Endothelial cell of umbilical vein (primary cell): ENCODE measurements around the gene TFAP2A. TPM values are rescaled to one million over a fixed set of nuclear protein-coding genes. Genes with fewer than 3 reads are reported as not detected.

Source experiments
- BruUV-seq: library from RNA; stranded (reverse); fragments of 400-500 nt; replicated peaks from 2 replicates; lab custom pipeline; 2021; lab: Mats Ljungman, UMichigan
- CTCF ChIA-PET: fragments of 300-600, 350-600 bp; sonication (Branson Sonifier 250); formaldehyde crosslinking; loops from one replicate; lab custom pipeline; 2021; ENCODE audit warnings: antibody characterized with exemption, inconsistent platforms; lab: Charles Lee
- POLR2A ChIA-PET: fragments of 300-600, 350-600 bp; sonication (Branson Sonifier 250); formaldehyde crosslinking; loops from one replicate; lab custom pipeline; 2021; ENCODE audit warnings: antibody characterized with exemption, inconsistent platforms; lab: Charles Lee
- DNase-seq: peaks from one replicate; pipeline ENCODE4 v3.0.0-alpha.2; 2011; ENCODE audit warnings: low read depth, low spot score
- FAIRE-seq: peaks from 2 replicates; lab custom pipeline; 2011; peaks lifted over from hg19 to GRCh38; lab: Jason Lieb, UNC
- H2AFZ ChIP-seq: 2 replicates; pipeline ENCODE4 v1.6.0; 2012; ENCODE audit warnings: low read depth, low read length, control low read depth, inconsistent platforms
- H3K27ac ChIP-seq: 2 replicates; pipeline ENCODE4 v1.5.1; 2011; ENCODE audit warnings: low read depth, mild to moderate bottlenecking, control low read depth, low read length, moderate library complexity; ENCODE audit not compliant: insufficient read depth
- H3K27me3 ChIP-seq, 2 experiments: 2 replicates each; pipeline versions ENCODE4 v1.6.0 to v1.6.1; 2011; ENCODE audit warnings: low read length in 2 of 2, mixed read lengths in 1 of 2; ENCODE audit not compliant: control insufficient read depth in 2 of 2, insufficient read depth in 2 of 2
- H3K36me3 ChIP-seq, 2 experiments: 2 replicates in 1 of 2; 3 replicates in 1 of 2; pipeline ENCODE4 v1.5.1; 2011; ENCODE audit warnings: low read length in 2 of 2, mild to moderate bottlenecking in 1 of 2, moderate library complexity in 1 of 2; ENCODE audit not compliant: control insufficient read depth in 2 of 2, insufficient read depth in 2 of 2; ENCODE audit errors: extremely low read depth in 1 of 2
- H3K4me1 ChIP-seq: 3 replicates; pipeline ENCODE4 v1.5.1; 2011; ENCODE audit warnings: mild to moderate bottlenecking, low read length; ENCODE audit not compliant: control insufficient read depth, insufficient read depth; ENCODE audit errors: extremely low read depth
- H3K4me2 ChIP-seq: 2 replicates; pipeline ENCODE4 v1.6.1; 2011; ENCODE audit warnings: low read length, control low read depth, mixed read lengths; ENCODE audit not compliant: insufficient read depth
- H3K4me3 ChIP-seq, 3 experiments: fragments of 200-600 bp in 1 of 3; sonication (generic), shearing (Covaris generic) in 1 of 3; replicated peaks in 1 of 3; 2 replicates each; pipeline ENCODE4 v1.5.1; 2011 to 2016; ENCODE audit warnings: control low read depth in 3 of 3, low read length in 3 of 3, mild to moderate bottlenecking in 2 of 3, inconsistent platforms in 1 of 3, low read depth in 1 of 3, moderate library complexity in 1 of 3; ENCODE audit not compliant: insufficient read depth in 1 of 3
- H3K79me2 ChIP-seq: 2 replicates; pipeline ENCODE4 v1.6.0; 2012; ENCODE audit warnings: low read length, inconsistent platforms; ENCODE audit not compliant: control insufficient read depth, insufficient read depth
- H3K9ac ChIP-seq: replicated peaks from 2 replicates; pipeline ENCODE3; 2011; ENCODE audit warnings: low read length, control low read depth; ENCODE audit not compliant: insufficient read depth; ENCODE audit errors: extremely low read depth
- H3K9me1 ChIP-seq: replicated peaks from 3 replicates; pipeline ENCODE4 v1.6.0; 2011; ENCODE audit warnings: mild to moderate bottlenecking, low read length; ENCODE audit not compliant: control insufficient read depth, insufficient read depth; ENCODE audit errors: extremely low read depth
- H3K9me3 ChIP-seq: replicated peaks from 2 replicates; pipeline ENCODE4 v1.5.1; 2012; ENCODE audit warnings: low read length, inconsistent platforms; ENCODE audit not compliant: control insufficient read depth, insufficient read depth
- H4K20me1 ChIP-seq: replicated peaks from 2 replicates; pipeline ENCODE3; 2011; ENCODE audit warnings: mild to moderate bottlenecking, low read length; ENCODE audit not compliant: control insufficient read depth, insufficient read depth; ENCODE audit errors: extremely low read depth
- EZH2 ChIP-seq: IDR thresholded peaks from 2 replicates; pipeline ENCODE4 v1.6.1; 2012; ENCODE audit warnings: borderline replicate concordance, low read depth, mild to moderate bottlenecking, moderate library complexity, low read length, inconsistent platforms; ENCODE audit not compliant: severe bottlenecking
- FOS ChIP-seq: IDR thresholded peaks from 2 replicates; pipeline ENCODE4 v1.6.1; 2011; ENCODE audit warnings: mild to moderate bottlenecking, low read length, moderate library complexity, borderline replicate concordance; ENCODE audit not compliant: insufficient read depth
- GATA2 ChIP-seq: IDR thresholded peaks from 2 replicates; pipeline ENCODE4 v1.7.0; 2011; ENCODE audit warnings: low read depth, mild to moderate bottlenecking, moderate library complexity, mixed read lengths, low read length; ENCODE audit not compliant: insufficient read length, insufficient read depth
- JUN ChIP-seq: IDR thresholded peaks from 2 replicates; pipeline ENCODE4 v1.6.1; 2011; ENCODE audit warnings: borderline replicate concordance, low read depth; ENCODE audit not compliant: insufficient read length, insufficient read depth
- MYC ChIP-seq: IDR thresholded peaks from one replicate; pipeline ENCODE4 v1.6.1; 2011; ENCODE audit warnings: mild to moderate bottlenecking, low read depth, low read length
- POLR2A ChIP-seq: IDR thresholded peaks from 2 replicates; pipeline ENCODE4 v1.6.1; 2012; ENCODE audit warnings: low read depth, mild to moderate bottlenecking, control low read depth, low read length
- POLR2AphosphoS5 ChIP-seq: IDR thresholded peaks from 2 replicates; pipeline ENCODE4 v1.6.1; 2012; ENCODE audit warnings: low read depth, mild to moderate bottlenecking, control low read depth, low read length, moderate library complexity; ENCODE audit not compliant: insufficient read depth
- dilution Hi-C: fragments of 300-500 bp; cut with MboI; formaldehyde crosslinking; loops from one replicate; pipeline ENCODE4 v1.15.0; 2019; ENCODE audit warnings: low sequenced_read_pairs; ENCODE audit not compliant: extremely low pct_ligation_motif_present
- intact Hi-C: fragments of 100-400 bp; cut with micrococcal nuclease; formaldehyde crosslinking; loops from one replicate; pipeline ENCODE4 v1.10.0; 2022
- polyA plus RNA-seq, 4 experiments: library from polyadenylated mRNA; depleted of rRNA in 3 of 4; stranded (reverse) in 3 of 4; unstranded in 1 of 4; fragments of >200 nt; gene quantifications; 2 replicates each; pipeline versions ENCODE4 v1.2.1 to v1.2.3, GENCODE V29; 2011 to 2012; ENCODE audit warnings: missing spikeins in 1 of 4
- total RNA-seq: library from RNA; stranded (reverse); gene quantifications from 2 replicates; pipeline ENCODE4 v1.2.3, GENCODE V29; 2021
- TF ChIP-seq, protein P1 (sequence below): IDR thresholded peaks from 2 replicates; pipeline ENCODE4 v1.6.1; 2011; ENCODE audit not compliant: insufficient read depth, insufficient read length
- TF ChIP-seq, protein P2 (sequence below), 2 donors: IDR thresholded peaks; 1 replicate in 1 of 2; 2 replicates in 1 of 2; pipeline ENCODE4 v1.5.1; 2011; ENCODE audit warnings: low read length in 2 of 2, mild to moderate bottlenecking in 2 of 2, moderate library complexity in 2 of 2, control low read depth in 1 of 2, inconsistent platforms in 1 of 2, low read depth in 1 of 2; ENCODE audit not compliant: insufficient read depth in 1 of 2; ENCODE audit errors: extremely low read depth in 1 of 2

The TFAP2A gene
- total and polyA plus RNA-seq, 2 donors (not counting 3 experiments of a cell fraction or from before 2014, with no cell fraction given) = 0.06 TPM; not detected in 1

DNA sequence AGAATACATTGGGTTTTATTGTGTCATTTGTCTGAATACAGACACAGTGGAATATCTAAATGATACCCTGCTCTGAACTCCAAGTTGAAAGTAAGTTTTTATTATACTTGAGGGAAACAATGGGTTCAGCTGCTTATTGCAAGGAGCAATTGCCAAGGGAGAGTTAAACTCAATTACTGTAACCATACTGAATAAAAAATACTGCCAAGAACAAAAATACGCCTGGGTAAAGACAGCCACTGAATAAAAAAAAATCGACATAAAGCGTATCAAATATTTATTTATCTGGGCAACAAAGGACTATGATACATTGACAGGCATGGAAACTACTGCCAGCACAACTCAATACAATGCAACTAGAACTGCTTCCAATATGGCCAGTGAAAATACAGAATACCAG, 18.1 kb downstream of the TFAP2A start:
- H3K27me3 ChIP-seq = peaks cover 60 to 90% of the 10 kb centered on the region in 2 experiments
- H3K4me1 ChIP-seq = no peaks in the 10 kb centered on the region
- dilution Hi-C loops (no loop called here), intact Hi-C loops (no loop called here)
- H3K36me3 ChIP-seq = no peaks in the 10 kb centered on the region
- H4K20me1 ChIP-seq = no peaks in the 10 kb centered on the region
- no TSS peak for BruUV-seq
- ChIA-PET POLR2A (no interaction called here), CTCF (no interaction called here)
- no peak overlapping the region for H3K27ac ChIP-seq
- no peaks in the 10 kb centered on the region for H3K79me2 ChIP-seq
- no peaks in the 10 kb centered on the region for H3K9me3 ChIP-seq
- H3K9me1 ChIP-seq = no peaks in the 10 kb centered on the region
- DNase-seq (no peak), FAIRE-seq (no peak)
- no peak overlapping the region for H3K4me3 ChIP-seq
- no peak overlapping the region for H3K4me2 ChIP-seq
- H2AFZ ChIP-seq = no peak overlapping the region
- no peak overlapping the region for H3K9ac ChIP-seq
- TF ChIP-seq JUN = no peak
- no peak for TF ChIP-seq FOS
- TF ChIP-seq EZH2 = no peak
- TF ChIP-seq MYC = no peak
- TF ChIP-seq, protein P1, sequence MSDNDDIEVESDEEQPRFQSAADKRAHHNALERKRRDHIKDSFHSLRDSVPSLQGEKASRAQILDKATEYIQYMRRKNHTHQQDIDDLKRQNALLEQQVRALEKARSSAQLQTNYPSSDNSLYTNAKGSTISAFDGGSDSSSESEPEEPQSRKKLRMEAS = no peak
- TF ChIP-seq POLR2AphosphoS5 = no peak
- TF ChIP-seq POLR2A = no peak
- TF ChIP-seq, protein P2, sequence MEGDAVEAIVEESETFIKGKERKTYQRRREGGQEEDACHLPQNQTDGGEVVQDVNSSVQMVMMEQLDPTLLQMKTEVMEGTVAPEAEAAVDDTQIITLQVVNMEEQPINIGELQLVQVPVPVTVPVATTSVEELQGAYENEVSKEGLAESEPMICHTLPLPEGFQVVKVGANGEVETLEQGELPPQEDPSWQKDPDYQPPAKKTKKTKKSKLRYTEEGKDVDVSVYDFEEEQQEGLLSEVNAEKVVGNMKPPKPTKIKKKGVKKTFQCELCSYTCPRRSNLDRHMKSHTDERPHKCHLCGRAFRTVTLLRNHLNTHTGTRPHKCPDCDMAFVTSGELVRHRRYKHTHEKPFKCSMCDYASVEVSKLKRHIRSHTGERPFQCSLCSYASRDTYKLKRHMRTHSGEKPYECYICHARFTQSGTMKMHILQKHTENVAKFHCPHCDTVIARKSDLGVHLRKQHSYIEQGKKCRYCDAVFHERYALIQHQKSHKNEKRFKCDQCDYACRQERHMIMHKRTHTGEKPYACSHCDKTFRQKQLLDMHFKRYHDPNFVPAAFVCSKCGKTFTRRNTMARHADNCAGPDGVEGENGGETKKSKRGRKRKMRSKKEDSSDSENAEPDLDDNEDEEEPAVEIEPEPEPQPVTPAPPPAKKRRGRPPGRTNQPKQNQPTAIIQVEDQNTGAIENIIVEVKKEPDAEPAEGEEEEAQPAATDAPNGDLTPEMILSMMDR (IDR thresholded peaks at IDR 0.05; ENCODE audit: extremely low read depth in 1 of 2, insufficient read depth in 1 of 2, low read depth in 1 of 2, low read length in 2 of 2) = no peak
- TF ChIP-seq GATA2 = no peak
